IMR-90 (cell line): Measurements from ENCODE around the gene RAB8A. TPM values are rescaled to one million over a fixed set of nuclear protein-coding genes. Genes with fewer than 3 reads are reported as not detected.

Experiments
- ATAC-seq: fragments of 200-7000 bp; cut with Tn5 transposase; 2 replicates; pipeline ENCODE4 v1.9.1; 2020; ENCODE audit warnings: low read depth, mild to moderate bottlenecking, moderate library complexity
- BruUV-seq: library from RNA; stranded (reverse); fragments of 400-500 nt; replicated peaks from 2 replicates; lab custom pipeline; 2021; lab: Mats Ljungman, UMichigan
- CTCF ChIA-PET: fragments of 300-600 bp; formaldehyde crosslinking; extraction: SDS; loops from one replicate; lab custom pipeline; 2021; ENCODE audit warnings: antibody characterized with exemption; lab: Yijun Ruan, JAX
- POLR2A ChIA-PET: fragments of 300-600 bp; sonication (Branson Sonifier 250); formaldehyde crosslinking; loops from one replicate; lab custom pipeline; 2022; ENCODE audit warnings: antibody characterized with exemption; ENCODE audit not compliant: unreplicated experiment; lab: Charles Lee
- DNase-seq: peaks from one replicate; pipeline ENCODE4 v3.0.0; 2013
- H2AFZ ChIP-seq: replicated peaks from 2 replicates; pipeline ENCODE3; 2013; ENCODE audit warnings: low read length, mild to moderate bottlenecking; ENCODE audit not compliant: poor library complexity
- H2AK5ac ChIP-seq: 2 replicates; pipeline ENCODE4 v1.6.1; 2013; ENCODE audit warnings: low read depth, low read length, inconsistent platforms
- H2AK9ac ChIP-seq: replicated peaks from 2 replicates; pipeline ENCODE3; 2013; ENCODE audit warnings: mild to moderate bottlenecking, low read depth, low read length, moderate library complexity; ENCODE audit not compliant: poor library complexity
- H2BK120ac ChIP-seq: 2 replicates; pipeline ENCODE4 v1.6.1; 2013; ENCODE audit warnings: low read depth, low read length, inconsistent platforms
- H2BK15ac ChIP-seq: 3 replicates; pipeline ENCODE4 v1.6.1; 2013; ENCODE audit warnings: low read depth, low read length, inconsistent platforms
- H2BK20ac ChIP-seq: 2 replicates; pipeline ENCODE4 v1.6.1; 2013; ENCODE audit warnings: low read depth, mild to moderate bottlenecking, inconsistent platforms, low read length, moderate library complexity
- H2BK5ac ChIP-seq: 2 replicates; pipeline ENCODE4 v1.6.1; 2013; ENCODE audit warnings: mild to moderate bottlenecking, low read depth, low read length, inconsistent platforms; ENCODE audit not compliant: poor library complexity, severe bottlenecking
- H3K14ac ChIP-seq: replicated peaks from 2 replicates; pipeline ENCODE4 v1.6.1; 2013; ENCODE audit warnings: low read depth, low read length, inconsistent platforms
- H3K18ac ChIP-seq: 2 replicates; pipeline ENCODE4 v1.6.1; 2013; ENCODE audit warnings: low read depth, low read length, control low read depth
- H3K23ac ChIP-seq: 2 replicates; pipeline ENCODE4 v1.6.1; 2013; ENCODE audit warnings: low read depth, low read length, inconsistent platforms
- H3K27ac ChIP-seq: 2 replicates; pipeline ENCODE4 v1.5.1; 2013; ENCODE audit warnings: mild to moderate bottlenecking, control low read depth, low read length; ENCODE audit not compliant: insufficient read depth
- H3K27me3 ChIP-seq: 2 replicates; pipeline ENCODE4 v1.6.1; 2013; ENCODE audit warnings: low read length; ENCODE audit not compliant: control insufficient read depth, insufficient read depth
- H3K36me3 ChIP-seq: 2 replicates; pipeline ENCODE4 v1.6.1; 2013; ENCODE audit warnings: low read length, mixed read lengths; ENCODE audit not compliant: control insufficient read depth, insufficient read depth
- H3K4ac ChIP-seq: 2 replicates; pipeline ENCODE4 v1.6.1; 2013; ENCODE audit warnings: low read depth, low read length, inconsistent platforms
- H3K4me1 ChIP-seq: 2 replicates; pipeline ENCODE4 v1.6.1; 2013; ENCODE audit warnings: low read length, mixed read lengths; ENCODE audit not compliant: control insufficient read depth, insufficient read depth
- H3K4me2 ChIP-seq: 2 replicates; pipeline ENCODE4 v1.6.1; 2013; ENCODE audit warnings: low read depth, mild to moderate bottlenecking, control low read depth, low read length, moderate library complexity
- H3K4me3 ChIP-seq: 2 replicates; pipeline ENCODE4 v1.5.1; 2013; ENCODE audit warnings: low read depth, mild to moderate bottlenecking, control low read depth, low read length, moderate library complexity; ENCODE audit not compliant: insufficient read depth
- H3K56ac ChIP-seq: 2 replicates; pipeline ENCODE4 v1.6.1; 2013; ENCODE audit warnings: low read length, inconsistent platforms; ENCODE audit not compliant: insufficient read depth; ENCODE audit errors: extremely low read depth
- H3K79me1 ChIP-seq, 2 experiments: 2 replicates each; pipeline ENCODE4 v1.6.1; 2013; ENCODE audit warnings: low read length in 2 of 2, inconsistent platforms in 1 of 2, low read depth in 1 of 2
- H3K9ac ChIP-seq: 2 replicates; pipeline ENCODE4 v1.6.1; 2013; ENCODE audit warnings: low read depth, low read length, control low read depth
- H3K9me1 ChIP-seq: 2 replicates; pipeline ENCODE4 v1.6.1; 2013; ENCODE audit warnings: low read length, inconsistent platforms; ENCODE audit not compliant: insufficient read depth
- H3K9me3 ChIP-seq: 2 replicates; pipeline ENCODE4 v1.6.1; 2013; ENCODE audit warnings: low read length; ENCODE audit not compliant: control insufficient read depth, insufficient read depth
- H4K20me1 ChIP-seq: 2 replicates; pipeline ENCODE4 v1.6.1; 2013; ENCODE audit warnings: low read length, inconsistent platforms; ENCODE audit not compliant: insufficient read depth
- H4K5ac ChIP-seq: 2 replicates; pipeline ENCODE4 v1.6.1; 2013; ENCODE audit warnings: mild to moderate bottlenecking, low read depth, low read length, control low read depth
- H4K8ac ChIP-seq, 2 experiments: 2 replicates each; pipeline ENCODE4 v1.6.1; 2013; ENCODE audit warnings: low read depth in 2 of 2, low read length in 2 of 2, control low read depth in 1 of 2, inconsistent platforms in 1 of 2
- H4K91ac ChIP-seq: 2 replicates; pipeline ENCODE4 v1.6.1; 2013; ENCODE audit warnings: low read depth, low read length, inconsistent platforms; ENCODE audit not compliant: insufficient read depth
- BHLHE40 ChIP-seq: fragments of 150-350 bp; IDR thresholded peaks from 2 replicates; pipeline ENCODE4 v1.6.1; 2016; ENCODE audit warnings: mild to moderate bottlenecking, low read depth, low read length
- CEBPB ChIP-seq: IDR thresholded peaks from 2 replicates; pipeline ENCODE4 v1.6.1; 2012; ENCODE audit warnings: low read depth, low read length, improper control_type of control experiment
- CHD1 ChIP-seq: IDR thresholded peaks from 2 replicates; pipeline ENCODE4 v1.6.1; 2012; ENCODE audit warnings: low read depth, low read length, improper control_type of control experiment
- FOS ChIP-seq: fragments of 150-350 bp; IDR thresholded peaks from 2 replicates; pipeline ENCODE4 v1.6.1; 2016; ENCODE audit warnings: low read depth, low read length
- MAFK ChIP-seq: IDR thresholded peaks from 2 replicates; pipeline ENCODE4 v1.6.1; 2012; ENCODE audit warnings: low read depth, low read length, improper control_type of control experiment
- NFE2L2 ChIP-seq: fragments of 150-350 bp; IDR thresholded peaks from 2 replicates; pipeline ENCODE4 v1.6.1; 2016; ENCODE audit warnings: low read depth, mild to moderate bottlenecking, low read length
- RAD21 ChIP-seq: IDR thresholded peaks from 2 replicates; pipeline ENCODE4 v1.6.1; 2012; ENCODE audit warnings: low read length, improper control_type of control experiment
- RFX5 ChIP-seq: IDR thresholded peaks from 2 replicates; pipeline ENCODE4 v1.8.0; 2012; ENCODE audit warnings: low read depth, mild to moderate bottlenecking, low read length, moderate library complexity
- SMC3 ChIP-seq: fragments of 150-350 bp; IDR thresholded peaks from 2 replicates; pipeline ENCODE4 v1.6.1; 2016; ENCODE audit warnings: low read depth, mild to moderate bottlenecking, antibody characterized with exemption, low read length, moderate library complexity
- WGBS, 2 experiments: methylation state at CpG; one replicate each; pipeline versions ENCODE4 v1.1.5 to v1.1.7; 2013; ENCODE audit warnings: missing lambda C conversion rate in 2 of 2; ENCODE audit not compliant: insufficient read length in 1 of 2; ENCODE audit errors: extremely low coverage in 2 of 2; 5-methylcytosine and 5-hydroxymethylcytosine counted together
- dilution Hi-C: fragments of 300-500 bp; cut with HindIII; formaldehyde crosslinking; loops from one replicate; pipeline ENCODE4 v1.14.3; 2018; ENCODE audit warnings: low sequenced_read_pairs; ENCODE audit not compliant: unreplicated experiment
- in situ Hi-C: fragments of 300-500 bp; cut with MboI; formaldehyde crosslinking; loops from 3 replicates; pipeline ENCODE4 v1.14.3; 2019; ENCODE audit warnings: low sequenced_read_pairs, inconsistent platforms, mixed read lengths
- intact Hi-C: fragments of 100-400 bp; cut with micrococcal nuclease; formaldehyde crosslinking; loops from 2 replicates; pipeline ENCODE4 v1.10.0; 2022
- polyA plus RNA-seq, 3 experiments: library from polyadenylated mRNA; depleted of rRNA; stranded (reverse); fragments of >200 nt; gene quantifications; 2 replicates each; pipeline ENCODE4 v1.2.3, GENCODE V29; 2012; ENCODE audit warnings: low replicate concordance in 1 of 3
- total RNA-seq: library from RNA; depleted of rRNA; stranded (reverse); fragments of >200 nt; gene quantifications from 2 replicates; pipeline ENCODE4 v1.2.3, GENCODE V29; 2012
- TF ChIP-seq, protein P1 (sequence below): conservative IDR thresholded peaks from 2 replicates; pipeline ENCODE4 v1.5.1; 2012; ENCODE audit warnings: mild to moderate bottlenecking, low read depth, low read length, improper control_type of control experiment
- TF ChIP-seq, protein P2 (sequence below): fragments of 150-350 bp; IDR thresholded peaks from 2 replicates; pipeline ENCODE4 v1.6.1; 2017; ENCODE audit warnings: mild to moderate bottlenecking, antibody characterized with exemption, low read length, low read depth

Gene RAB8A
- total and polyA plus RNA-seq, 2 of the 4 experiments (the other 2 are of a cell fraction), result 64.5 to 135 TPM

DNA sequence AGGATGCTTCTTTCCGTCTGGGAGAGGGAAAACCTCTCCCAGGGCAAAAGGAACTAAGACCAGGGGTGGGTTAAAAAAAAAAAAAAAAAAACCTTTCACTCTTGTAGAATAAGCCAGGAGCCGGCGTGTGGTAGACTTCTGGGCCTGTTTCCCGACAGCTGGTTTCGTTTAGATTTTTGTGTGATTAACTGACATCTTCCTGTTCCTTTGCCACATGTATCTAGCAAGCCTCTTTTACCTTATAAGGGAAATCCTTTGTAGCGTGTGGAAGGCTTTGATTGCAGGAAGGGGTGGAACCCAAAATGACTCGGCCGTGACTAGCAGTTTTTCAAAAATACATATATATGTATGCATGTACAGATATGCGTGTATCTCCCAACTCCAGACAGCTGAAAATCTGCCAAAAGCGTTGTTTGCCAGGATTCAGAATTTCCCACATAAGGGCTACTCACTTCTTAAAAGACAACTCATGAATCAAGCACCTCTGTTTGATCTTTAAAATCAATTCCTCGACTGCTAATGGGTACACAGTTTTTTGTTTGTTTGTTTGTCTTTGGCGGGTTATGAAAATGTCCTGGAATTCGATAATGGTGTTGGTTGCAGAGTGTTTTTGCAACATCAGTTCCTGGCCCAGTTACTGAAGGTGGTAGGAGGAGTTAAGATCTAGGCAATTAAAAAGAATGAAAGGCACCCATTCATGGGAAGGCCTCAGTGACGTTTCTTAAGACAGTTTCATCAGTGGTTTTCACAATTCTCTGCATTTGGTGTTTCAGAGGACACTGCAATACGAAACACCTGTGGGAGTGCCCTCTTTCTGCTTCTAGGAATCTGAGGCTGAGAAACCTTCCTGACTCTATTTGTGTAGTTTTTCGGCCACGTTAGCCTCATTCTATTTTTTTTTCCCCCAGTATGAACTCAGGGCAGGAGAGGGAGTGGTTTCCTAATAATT lies 32.7 kb upstream of the RAB8A start (continued):
- peak; percentile 93 for TF ChIP-seq NFE2L2
- TF ChIP-seq CHD1, result no peak
- no peak for TF ChIP-seq SMC3

DNA sequence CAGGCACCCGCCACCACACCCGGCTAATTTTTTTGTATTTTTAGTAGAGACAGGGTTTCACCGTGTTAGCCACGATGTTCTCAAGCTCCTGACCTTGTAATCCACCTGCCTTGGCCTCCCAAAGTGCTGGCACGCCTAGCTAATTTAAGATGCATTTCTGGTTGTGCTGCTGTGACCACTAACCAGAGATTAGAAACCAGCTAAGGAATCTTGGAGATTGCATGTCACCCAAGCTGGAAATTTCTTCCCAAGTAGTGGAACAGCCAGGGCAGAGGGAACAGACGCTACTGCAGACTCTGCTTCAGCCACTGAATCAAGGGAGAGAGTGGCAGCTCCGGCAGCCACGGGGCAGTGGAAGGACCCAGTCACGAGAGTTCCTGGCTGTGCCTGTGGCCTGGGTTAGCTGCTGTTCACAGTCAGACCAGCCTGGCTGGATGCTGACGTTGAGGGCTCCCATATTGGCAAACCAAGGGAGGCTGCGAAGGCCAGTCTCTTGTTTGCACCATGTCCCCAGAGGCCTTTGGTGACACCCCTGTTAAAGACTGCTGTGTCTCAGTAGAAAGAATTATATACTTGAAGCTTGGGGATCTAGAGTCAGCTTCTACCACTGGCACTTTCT lies 27.5 kb upstream of the RAB8A start:
- no peak overlapping the region; a peak in 1 of 4 replicates for H4K8ac ChIP-seq
- peak overlapping the region; percentile 12; the same call in 1 of the 2 replicates for H3K9ac ChIP-seq
- H3K14ac ChIP-seq, result no peak overlapping the region; the same call in 1 of the 2 replicates
- no TSS peak for BruUV-seq
- H3K9me3 ChIP-seq, result no peaks in the 10 kb centered on the region
- no peak overlapping the region for H3K18ac ChIP-seq
- dilution Hi-C loops (no loop called here), in situ Hi-C loops (no loop called here), intact Hi-C loops (no loop called here)
- H4K91ac ChIP-seq, result no peak overlapping the region
- H3K4me2 ChIP-seq, result no peak overlapping the region
- peaks cover 24% of the 10 kb centered on the region for H3K9me1 ChIP-seq
- no peak overlapping the region for H3K4me3 ChIP-seq
- H3K27me3 ChIP-seq, result no peaks in the 10 kb centered on the region
- CTCF ChIA-PET, result interaction anchor here (1.5 kb wide), 1 partner anchor 43 kb away, joined by 3 read pairs; no protein-coding TSS in a partner anchor
- peak overlapping the region; percentile 24; the same call in 1 of the 2 replicates for H3K23ac ChIP-seq
- no peak overlapping the region for H2AFZ ChIP-seq
- peaks cover 89% of the 10 kb centered on the region for H3K36me3 ChIP-seq
- H4K20me1 ChIP-seq, result peaks cover 100% of the 10 kb centered on the region
- H3K27ac ChIP-seq, result 0 out of 2 replicates have a peak overlapping the region, but pooled peaks have one; percentile 12
- H2AK5ac ChIP-seq, result no peak overlapping the region
- H2AK9ac ChIP-seq, result peak overlapping the region; percentile 89
- H2BK120ac ChIP-seq, result no peak overlapping the region
- WGBS, 2 experiments, result 92% methylated on average over 4 of the region's 11 CpGs; no CpG with 5 or more reads in 1 of the 2 experiments
- DNase-seq (no peak), ATAC-seq (no peak)
- peaks cover 27% of the 10 kb centered on the region for H3K4me1 ChIP-seq
- H2BK15ac ChIP-seq, result no peak overlapping the region
- H3K56ac ChIP-seq, result no peak overlapping the region
- no peak overlapping the region for H4K5ac ChIP-seq
- peaks cover 23 to 83% of the 10 kb centered on the region in 2 experiments for H3K79me1 ChIP-seq
- H2BK5ac ChIP-seq, result no peak overlapping the region
- H2BK20ac ChIP-seq, result no peak overlapping the region
- H3K4ac ChIP-seq, result no peak overlapping the region
- POLR2A ChIA-PET, result interaction anchor here (0.5 to 0.7 kb wide), 2 partner anchors 8 to 10 kb away, joined by 5 to 7 read pairs; partner anchors contain the start of gene TPM4
- TF ChIP-seq, protein P1, sequence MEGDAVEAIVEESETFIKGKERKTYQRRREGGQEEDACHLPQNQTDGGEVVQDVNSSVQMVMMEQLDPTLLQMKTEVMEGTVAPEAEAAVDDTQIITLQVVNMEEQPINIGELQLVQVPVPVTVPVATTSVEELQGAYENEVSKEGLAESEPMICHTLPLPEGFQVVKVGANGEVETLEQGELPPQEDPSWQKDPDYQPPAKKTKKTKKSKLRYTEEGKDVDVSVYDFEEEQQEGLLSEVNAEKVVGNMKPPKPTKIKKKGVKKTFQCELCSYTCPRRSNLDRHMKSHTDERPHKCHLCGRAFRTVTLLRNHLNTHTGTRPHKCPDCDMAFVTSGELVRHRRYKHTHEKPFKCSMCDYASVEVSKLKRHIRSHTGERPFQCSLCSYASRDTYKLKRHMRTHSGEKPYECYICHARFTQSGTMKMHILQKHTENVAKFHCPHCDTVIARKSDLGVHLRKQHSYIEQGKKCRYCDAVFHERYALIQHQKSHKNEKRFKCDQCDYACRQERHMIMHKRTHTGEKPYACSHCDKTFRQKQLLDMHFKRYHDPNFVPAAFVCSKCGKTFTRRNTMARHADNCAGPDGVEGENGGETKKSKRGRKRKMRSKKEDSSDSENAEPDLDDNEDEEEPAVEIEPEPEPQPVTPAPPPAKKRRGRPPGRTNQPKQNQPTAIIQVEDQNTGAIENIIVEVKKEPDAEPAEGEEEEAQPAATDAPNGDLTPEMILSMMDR, result no peak
- TF ChIP-seq CEBPB (no peak), CHD1 (no peak), FOS (no peak), RFX5 (no peak), NFE2L2 (no peak), SMC3 (no peak), RAD21 (no peak), MAFK (no peak), BHLHE40 (no peak)
- TF ChIP-seq, protein P2, sequence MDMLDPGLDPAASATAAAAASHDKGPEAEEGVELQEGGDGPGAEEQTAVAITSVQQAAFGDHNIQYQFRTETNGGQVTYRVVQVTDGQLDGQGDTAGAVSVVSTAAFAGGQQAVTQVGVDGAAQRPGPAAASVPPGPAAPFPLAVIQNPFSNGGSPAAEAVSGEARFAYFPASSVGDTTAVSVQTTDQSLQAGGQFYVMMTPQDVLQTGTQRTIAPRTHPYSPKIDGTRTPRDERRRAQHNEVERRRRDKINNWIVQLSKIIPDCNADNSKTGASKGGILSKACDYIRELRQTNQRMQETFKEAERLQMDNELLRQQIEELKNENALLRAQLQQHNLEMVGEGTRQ, result no peak
